Stomach (tissue), 4 donors: ENCODE results near the gene TRANK1.

ENCODE experiments used
- CTCF ChIP-seq, 7 experiments: fragments of 450-650 bp in 4 of 7; fragments of 200-600 bp in 3 of 7; sonication (generic) in 3 of 7; IDR thresholded peaks; one replicate each; pipeline ENCODE4 v1.5.1; 2016 to 2019; ENCODE audit warnings: antibody characterized with exemption in 7 of 7, control low read depth in 2 of 7, mild to moderate bottlenecking in 1 of 7
- POLR2A ChIP-seq, 4 donors: fragments of 450-650 bp; IDR thresholded peaks; one replicate each; pipeline ENCODE4 v1.6.1; 2016; ENCODE audit warnings: antibody characterized with exemption in 4 of 4, control low read depth in 2 of 4, mild to moderate bottlenecking in 1 of 4, moderate library complexity in 1 of 4

GRCh38 chr3:36991147-36991546, 46.3 kb upstream of the TRANK1 start:
- no peak for TF ChIP-seq CTCF (IDR thresholded peaks at IDR 0.05)
- no peak for TF ChIP-seq POLR2A (IDR thresholded peaks at IDR 0.05)
